Neuronal stem cell (in vitro differentiated cells): ENCODE results near the gene MCC. TPM values are rescaled to one million over a fixed set of nuclear protein-coding genes. Genes with fewer than 3 reads are reported as not detected.

Experiments used
- small RNA-seq: library from polyadenylated mRNA; stranded (forward); fragments of <200 nt; extraction: miRNeasy Mini kit (QIAGEN cat#:217004); gene quantifications from one replicate; pipeline ENCODE3, GENCODE V24; 2013; ENCODE audit not compliant: insufficient read depth

The MCC gene

Small RNA genes within 50 kb of the gene (small RNA-seq; reads per million reads assigned to genes)
- gene RNU4ATAC13P: not detected
